IPS DF 4.7 (cell line): Measurements from ENCODE around the gene DTHD1.

Experiments
- DNase-seq: peaks from one replicate; pipeline ENCODE4 v3.0.0-alpha.2; 2013; ENCODE audit warnings: low spot score; ENCODE audit errors: extremely low read depth

The DTHD1 gene

DNA sequence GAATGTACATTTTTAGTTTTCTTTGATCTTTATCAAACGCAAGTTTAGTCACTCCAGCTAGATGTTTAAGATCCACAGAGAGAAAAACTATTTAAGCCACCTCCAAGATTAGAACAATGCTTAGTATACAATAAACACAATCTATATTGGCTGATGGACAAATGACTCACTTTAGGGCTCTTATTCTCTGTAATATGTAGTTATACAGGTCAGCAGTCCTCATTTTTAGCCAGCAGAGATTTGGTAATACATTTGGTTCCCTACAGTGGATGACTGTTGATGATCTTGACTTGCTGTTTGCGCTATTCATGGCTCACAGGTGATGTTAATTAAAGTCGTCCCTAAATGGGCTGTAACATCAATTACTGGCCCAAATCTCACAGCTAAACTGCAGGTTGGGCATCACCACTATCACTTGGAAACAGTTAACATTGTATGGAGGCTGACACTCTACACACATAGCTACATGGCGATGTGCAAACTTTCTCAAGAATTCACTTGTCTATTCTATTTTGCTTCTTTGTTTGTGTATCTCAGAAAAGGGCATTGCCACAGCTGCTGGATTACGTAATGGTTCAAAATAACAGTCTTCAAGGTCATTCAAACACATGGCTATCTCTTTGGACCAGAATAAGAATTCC lies 11.8 kb upstream of the DTHD1 start:
- DNase-seq = no peak

DNA sequence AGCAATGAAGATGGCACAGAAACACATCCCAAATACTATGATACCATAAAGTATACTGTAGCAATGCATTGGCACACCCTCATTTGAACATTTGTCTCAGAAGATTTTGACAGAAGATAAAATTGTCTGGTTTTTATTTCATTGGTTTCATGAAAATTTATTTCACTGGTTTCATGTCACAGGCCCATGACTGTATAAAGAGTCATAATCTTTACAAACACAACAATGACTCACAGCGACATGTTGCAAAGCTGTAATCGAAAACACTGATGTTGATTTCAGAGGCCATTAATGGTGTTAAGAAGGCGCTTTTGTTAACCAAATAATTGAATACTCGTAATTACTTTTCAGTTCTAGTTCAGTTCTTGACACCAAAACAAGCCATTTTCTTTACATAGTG lies 8.1 kb upstream of the DTHD1 start:
- no peak for DNase-seq

DNA sequence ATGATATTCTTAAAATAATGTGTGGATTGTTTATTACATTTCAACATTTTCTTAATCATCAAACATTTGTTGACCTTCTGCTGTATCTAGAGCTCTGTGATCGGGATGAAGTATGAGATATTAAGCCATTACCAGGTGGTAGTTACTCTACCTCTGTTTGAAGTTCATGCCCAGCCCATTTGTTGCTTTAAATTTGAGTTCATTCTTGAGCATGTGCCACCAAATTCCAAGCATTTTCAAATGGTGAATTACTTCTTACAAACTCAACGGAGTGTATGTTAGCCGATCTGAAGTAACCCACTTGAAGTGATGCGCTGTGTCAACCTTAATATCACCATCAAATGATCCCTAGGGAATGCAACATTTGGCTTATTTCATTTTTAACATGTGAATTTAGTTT lies 7.3 kb upstream of the DTHD1 start:
- DNase-seq = no peak

DNA sequence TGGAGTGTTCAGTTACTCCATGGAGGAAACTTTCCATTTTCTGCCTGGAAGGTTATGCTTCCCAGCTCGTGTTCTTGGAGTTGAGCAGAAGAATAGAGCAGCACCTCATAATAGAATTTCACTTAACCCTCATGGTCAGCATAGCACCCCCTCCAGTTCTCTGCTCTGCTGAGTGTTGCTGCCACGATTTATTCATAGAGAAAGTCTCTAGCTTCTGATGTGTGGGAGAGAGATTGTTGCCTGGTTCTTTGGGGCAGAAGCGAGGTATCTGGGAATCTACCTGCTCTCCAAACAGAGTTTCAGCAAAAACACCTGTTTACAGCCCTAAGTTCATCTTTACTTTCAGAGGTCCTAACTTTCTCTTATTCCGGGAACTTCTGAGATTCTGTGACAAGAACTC lies 3.9 kb upstream of the DTHD1 start:
- DNase-seq = no peak

DNA sequence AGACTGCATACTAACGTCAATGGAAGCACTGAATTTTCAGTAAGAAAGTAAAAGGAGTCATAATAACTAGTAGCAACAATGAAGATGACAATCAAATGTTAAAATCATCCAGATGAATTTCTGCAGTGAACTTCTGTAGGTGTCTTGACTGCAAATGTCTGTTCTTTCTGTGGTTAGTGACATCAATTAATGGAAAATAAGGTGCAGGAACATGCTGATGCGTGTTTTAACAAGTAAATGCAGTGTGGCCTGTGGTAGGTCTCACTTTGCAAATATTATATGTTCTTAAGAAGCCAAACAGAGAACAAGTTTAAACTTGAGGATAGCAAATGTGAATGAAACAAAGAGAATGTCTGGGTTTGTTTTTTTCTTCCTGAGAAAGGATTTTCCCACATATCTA lies 2.6 kb upstream of the DTHD1 start:
- no peak for DNase-seq

DNA sequence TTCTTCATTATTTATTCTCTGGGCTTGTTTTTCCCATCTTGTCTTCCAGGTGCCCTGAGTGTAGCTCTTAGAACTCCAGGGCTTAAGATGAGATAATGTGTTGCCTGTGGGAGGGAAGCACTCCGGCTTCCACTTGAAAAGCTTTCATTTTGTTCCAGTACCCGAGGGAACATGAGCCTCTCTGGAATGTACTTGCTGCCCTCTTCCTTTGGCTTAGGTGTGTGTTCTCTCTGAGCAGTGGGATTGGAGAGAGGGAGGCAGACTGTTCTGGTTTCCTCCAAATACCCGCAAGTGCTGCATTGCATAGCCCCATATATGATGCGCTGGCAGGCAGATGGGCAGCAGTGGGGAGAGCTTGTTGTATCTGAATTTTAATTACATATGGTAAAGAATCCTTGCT lies 861 bp upstream of the DTHD1 start:
- no peak for DNase-seq

DNA sequence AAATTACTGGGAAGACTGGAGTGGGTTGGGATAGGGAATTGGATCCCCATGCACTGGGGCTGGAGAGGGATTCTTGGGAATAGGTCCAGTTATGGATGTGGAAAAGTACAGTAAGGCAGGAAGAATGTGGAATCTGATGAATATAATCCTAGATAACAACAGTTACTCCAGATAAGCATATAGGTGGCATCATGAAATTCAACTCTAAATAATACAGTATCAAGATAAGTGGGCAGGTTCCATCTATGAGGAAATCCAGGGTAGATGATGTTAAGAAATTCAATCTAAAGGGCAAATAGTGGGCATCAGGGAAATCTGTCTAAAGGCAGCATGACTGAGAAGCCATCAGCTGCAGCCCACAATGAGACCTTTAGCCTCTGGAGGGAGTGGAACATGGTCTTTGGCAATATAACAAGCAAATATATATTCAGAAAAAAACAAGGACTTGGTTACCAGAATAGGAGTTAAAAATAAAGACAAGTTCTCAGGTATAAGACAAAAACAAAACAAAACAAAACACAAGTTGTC lies 1.2 kb downstream of the DTHD1 start:
- DNase-seq = no peak

DNA sequence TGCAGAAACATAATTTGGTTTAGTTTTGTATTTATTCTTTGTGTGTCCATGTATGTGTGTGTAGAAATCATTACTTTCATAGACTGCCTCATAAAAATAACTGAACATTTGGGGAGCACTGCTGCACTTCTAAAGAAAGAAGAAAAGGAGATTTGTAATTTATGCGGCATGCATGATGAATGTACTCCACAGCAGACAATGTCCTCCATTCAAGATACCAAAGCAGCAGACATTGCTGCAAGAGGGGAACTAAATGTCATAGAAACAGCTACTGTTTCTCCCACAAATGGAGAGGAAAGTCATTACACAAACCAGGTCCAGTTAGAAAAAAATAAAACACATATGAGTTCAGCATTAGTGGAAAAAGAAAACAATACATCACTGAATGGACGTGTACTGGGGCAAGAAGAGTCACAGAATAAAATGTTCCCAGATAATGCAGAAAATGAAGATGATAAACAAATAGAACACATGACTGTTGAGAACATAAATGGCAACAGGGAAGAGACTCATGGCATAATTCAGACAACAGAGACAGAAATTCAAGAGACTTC lies 2.6 kb downstream of the DTHD1 start:
- DNase-seq = no peak

DNA sequence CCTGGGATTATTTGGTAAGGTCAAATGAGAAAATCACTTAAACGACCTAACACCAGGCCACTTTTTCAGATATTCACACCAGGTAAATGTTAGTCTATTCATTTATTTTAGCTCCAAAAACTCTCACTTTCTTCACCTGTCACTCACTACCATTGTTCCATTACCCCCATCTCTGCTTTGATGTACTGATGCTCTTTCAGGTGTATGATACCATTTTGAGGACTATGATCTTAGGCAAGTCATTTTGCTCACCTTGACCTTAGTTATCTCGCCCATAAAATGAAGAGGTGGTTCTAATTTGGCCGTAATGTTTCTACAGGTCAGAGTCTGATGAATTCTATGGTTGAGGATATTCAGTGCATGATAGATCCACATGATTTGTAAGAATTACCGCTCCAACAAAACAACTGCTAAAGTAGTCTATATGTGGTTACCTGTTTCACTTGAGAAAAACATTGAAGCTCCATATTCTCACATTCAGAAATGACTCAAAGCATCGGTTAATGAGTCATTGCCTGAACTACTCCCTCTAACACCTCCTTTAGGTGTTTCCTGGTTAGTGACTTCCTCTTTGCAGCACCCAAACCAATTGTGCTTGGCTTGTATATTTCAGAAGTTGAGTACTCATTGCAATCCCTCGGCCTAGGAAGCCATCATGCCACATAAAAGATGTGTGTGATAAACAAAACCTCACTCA lies 4.5 kb downstream of the DTHD1 start:
- no peak for DNase-seq

DNA sequence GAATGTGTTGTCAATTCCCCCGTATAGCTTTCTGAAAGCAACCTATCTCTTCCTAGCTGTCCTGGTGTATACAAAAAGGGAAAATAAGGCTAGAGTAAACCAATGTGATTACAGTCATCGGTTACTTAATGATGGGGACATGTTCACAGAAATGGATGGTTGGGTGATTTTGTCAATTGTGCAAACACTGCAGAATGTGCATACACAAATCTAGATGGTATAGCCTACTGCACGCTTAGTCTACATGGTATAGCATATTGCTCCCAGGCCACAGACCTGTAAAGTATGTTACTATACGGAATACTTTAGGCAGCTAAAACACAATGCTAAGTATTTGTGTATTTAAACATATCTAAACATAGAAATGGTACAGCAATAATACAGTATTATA lies 5.1 kb downstream of the DTHD1 start:
- no peak for DNase-seq

DNA sequence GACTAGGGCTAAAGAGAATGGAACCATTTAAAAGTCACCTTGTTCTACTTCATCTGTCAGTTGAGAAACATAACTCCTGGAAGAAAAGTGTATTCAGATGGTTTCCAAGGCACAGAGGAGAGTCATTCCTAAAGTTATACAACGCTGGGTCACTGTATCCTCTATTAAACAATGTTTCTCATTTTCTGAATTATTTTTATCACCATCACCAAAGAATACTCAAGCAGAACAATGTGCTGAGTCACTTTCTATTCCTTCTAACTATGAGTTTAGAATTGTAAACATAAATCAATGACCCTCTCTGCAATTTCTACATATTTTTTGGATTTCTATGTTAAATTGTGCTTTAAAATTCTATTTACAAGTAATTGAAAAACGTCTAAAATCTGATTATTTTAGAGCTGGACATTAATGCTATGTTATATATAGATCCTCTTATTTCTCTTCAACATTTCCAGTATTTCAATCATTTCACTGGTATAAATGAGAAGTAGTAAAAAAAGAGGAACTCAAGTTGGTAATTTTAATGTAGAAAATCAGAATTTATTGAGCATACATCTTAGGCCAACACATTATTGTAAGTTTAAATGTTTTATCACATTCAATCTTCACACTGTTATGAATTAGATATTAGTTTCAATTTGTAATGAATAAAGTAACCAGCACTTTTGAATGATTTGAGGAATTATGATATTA lies 7.5 kb downstream of the DTHD1 start:
- DNase-seq = no peak

DNA sequence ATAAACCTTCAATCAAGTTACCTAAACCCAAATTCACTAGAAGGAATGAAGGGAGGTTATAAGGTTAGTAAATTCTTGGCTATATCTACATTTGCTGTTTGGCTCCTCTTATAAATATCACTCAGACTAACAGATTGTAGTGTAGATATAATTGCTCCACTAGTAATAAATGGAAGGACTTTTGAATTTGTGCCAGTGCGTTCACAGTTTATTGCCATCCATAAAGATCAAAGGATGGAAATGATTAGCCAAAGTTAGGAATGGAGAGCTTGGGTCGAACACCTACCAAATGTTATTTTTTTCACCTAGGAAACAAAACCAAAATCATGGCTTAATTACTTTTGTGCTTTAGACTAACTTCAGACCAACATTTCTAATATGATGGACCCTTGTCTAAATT lies 9.2 kb downstream of the DTHD1 start:
- DNase-seq = no peak

DNA sequence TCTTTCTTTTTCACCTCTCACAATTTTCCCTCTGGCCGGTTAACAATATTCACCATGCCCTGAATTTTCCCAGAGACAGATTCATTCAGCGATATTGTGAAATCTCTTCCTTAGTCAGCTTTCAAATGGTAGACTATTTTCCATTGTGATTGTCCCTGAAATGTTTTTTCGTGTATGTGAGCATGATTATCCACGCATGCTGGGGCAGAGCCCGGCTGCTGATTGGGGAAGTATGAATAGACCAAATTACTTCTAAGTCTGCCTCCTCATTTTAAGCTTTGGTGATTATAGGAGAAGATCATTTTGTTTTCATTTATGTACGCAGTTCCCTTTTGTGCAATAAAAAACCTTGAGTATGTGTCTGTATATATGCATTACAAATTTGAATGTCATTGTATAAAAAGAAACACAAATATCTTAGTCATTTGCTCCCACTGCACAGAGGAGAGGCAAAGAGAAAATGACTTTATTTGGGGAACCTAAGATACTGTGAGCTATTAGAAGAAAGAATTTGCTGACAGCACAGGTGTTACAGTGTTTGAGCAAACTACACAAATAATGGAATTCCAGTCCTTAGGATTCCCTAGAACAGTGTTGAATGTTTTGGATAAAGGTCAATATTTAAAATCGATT lies 11.3 kb downstream of the DTHD1 start:
- no peak for DNase-seq

DNA sequence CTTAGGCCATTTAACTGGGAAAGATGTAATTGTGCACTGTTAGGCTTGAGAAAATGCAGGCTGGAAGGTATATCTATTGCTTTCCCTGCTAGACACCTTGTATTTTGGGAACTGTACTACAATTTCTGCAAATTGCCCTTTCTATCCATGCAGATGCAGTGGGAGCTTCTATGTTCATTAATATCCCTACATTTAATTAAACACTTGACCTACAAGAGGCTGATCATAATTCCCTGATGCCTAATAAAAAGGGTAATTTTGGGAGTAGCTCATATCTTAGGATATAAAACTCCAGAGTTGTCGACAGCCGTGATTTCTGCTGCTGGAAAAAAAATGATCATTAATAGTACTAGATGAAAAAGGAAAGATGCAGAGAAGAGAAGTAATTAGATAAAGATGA lies 19.7 kb downstream of the DTHD1 start:
- no peak for DNase-seq

DNA sequence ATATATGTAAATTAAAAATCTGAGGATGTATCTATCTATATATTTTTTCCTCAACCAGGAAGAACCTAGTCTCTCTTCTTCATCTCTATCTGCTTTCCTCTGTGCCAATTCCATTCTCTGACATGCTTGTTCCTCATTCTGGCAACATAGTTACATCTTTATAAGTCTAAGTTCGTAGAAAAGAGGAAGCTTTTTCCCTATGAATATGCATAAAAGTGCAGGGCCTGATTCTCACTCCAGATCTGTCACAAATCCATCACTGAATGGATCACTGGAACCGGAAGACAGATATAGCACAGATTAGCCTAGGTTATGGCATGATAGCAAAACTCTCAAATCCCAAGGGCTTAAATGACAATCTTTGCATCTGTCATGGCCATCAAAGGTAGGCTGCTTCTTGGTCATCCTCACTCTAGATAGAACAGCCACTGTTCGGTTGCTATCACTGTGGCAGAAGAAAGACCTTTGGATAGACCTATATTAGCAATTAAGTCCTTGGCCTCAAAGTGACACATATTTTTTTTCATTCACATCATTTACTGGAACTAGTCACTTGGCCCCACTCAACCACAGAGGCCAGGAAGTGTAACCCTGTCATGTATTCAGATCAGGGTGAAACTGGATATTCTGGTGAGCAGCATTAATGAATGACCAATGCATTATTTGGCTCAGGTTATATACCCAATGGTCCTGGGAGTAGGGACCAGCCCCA lies 22.2 kb downstream of the DTHD1 start:
- DNase-seq = no peak

DNA sequence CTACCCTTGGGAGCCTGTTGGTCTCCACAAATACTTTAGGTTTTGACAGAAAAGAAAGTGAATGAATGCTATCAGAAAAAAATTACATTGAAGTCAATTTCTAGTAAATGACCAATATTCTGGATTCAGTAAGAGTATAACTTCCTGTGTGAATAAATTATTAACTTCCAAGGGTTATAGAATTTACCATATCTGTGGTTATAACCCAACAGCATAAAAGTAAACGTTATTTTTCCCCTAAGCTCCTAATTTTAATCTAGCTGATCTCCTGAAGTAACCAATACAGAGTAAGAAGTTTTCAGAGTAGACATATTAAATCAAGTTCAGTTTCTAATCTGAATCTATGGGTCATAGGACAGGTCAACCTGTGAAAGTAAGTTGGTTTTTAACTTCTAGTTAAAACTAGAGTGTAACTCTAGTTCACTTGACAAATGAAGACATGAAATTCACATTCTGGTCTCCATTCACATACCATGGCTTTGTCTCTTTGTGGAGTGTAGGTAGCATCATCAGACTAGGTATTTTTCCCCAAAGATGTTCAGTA lies 22.8 kb downstream of the DTHD1 start:
- DNase-seq = no peak

DNA sequence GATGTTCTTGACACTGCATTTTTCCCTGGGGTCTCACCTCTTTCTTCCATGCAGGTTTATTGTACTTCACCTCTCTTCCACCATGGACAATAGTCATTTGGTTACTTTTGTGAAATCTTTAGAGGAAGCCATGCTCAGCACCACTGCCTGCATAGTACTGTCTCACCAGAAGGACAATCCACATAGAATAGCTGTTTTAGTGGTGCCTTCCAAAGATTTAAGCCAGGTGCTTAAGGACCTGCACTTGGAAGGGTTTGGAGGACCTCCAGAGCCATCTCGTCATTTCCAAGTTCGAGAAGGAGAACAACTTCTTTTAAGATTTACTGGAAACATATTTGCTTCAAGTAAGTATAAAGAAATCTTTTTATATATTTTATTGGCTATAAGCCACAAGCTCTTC lies 26.7 kb downstream of the DTHD1 start:
- DNase-seq = no peak

DNA sequence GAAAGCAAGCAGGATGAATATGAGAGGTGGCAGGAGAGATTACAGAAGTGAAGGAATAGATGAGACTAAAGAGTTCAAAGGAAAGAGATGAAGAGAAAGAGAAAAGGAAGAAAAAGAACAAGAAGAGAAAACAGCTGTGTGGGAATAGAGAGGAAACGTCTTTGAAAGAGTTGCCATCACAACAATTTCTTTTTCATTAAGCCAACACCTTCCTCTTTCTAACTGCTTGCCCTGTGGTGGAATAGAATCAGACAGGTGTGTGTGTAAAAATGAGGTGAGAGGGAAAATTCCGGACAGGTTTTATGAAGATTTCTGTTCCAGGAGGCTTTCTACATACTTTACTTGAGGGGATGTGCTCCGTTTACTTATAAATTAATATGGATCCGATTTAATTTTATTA lies 28.8 kb downstream of the DTHD1 start:
- no peak for DNase-seq

DNA sequence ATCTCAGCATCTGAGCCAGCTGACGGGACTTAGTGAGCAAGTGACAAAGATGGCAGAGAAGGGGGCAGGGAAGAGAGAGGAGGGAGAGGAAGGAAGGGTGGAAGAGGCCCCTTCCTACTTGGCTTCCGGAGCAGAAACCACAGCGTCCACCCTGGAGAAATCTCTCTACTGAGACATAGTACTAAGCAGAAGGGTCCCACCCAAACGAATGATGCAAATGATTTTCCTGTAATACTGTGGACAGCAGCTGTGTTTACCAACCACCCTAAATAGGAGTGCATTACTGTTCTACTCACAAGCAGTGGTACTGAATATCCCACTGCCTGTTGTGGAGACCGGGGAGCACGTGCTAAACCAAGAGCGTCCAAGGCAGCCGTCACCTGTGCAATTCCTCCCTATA lies 29.4 kb downstream of the DTHD1 start:
- no peak for DNase-seq

DNA sequence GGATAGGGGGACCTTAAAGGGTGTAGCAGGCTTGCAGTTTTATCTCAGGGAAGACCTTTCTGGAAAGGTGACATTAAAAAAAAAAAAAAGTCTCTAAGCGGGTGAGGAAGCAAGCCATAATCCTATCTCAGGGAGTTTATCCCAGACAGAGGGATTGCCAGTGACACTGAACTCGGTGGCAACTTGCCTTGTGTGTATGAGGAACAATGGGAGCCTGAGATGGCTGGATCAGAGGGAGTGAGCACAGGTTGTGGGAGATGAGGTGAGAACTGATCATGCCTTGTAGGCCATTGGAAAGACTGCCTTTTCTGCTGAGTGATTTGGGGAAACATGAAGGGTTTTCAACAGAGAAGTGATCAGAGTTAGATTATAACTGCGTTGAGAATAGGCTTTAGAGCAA lies 31.1 kb downstream of the DTHD1 start:
- no peak for DNase-seq

DNA sequence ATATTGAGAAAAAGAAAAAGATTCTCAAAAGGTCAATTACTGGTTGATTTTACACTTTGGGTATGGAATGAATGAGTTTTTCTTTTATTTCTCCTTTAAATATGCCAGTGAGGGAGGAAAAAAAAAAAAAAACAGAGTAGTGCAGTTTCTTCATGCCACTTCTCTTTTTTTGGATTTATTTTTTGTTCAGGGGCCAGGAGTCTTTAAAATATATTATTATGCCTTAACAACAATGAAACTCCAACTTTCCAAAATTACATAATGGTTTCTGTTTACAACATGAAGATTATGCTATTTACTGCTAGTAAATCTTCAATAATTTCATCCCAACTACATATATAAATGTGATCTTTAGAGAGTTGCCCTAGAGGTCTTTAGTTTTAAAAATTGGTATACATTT lies 31.9 kb downstream of the DTHD1 start:
- DNase-seq = no peak
